Measurements from ENCODE around the gene PUS3.

GRCh38 chr11:125932301-125932700, 29.3 kb upstream of the PUS3 start:
- TF ChIP-seq CTCF (IDR thresholded peaks at IDR 0.05) (no peak), POLR2A (IDR thresholded peaks at IDR 0.05) (no peak)

Data from lower leg skin (tissue), 3 donors.